Measurements from ENCODE around the gene ZNF74.

Gene ZNF74

DNA sequence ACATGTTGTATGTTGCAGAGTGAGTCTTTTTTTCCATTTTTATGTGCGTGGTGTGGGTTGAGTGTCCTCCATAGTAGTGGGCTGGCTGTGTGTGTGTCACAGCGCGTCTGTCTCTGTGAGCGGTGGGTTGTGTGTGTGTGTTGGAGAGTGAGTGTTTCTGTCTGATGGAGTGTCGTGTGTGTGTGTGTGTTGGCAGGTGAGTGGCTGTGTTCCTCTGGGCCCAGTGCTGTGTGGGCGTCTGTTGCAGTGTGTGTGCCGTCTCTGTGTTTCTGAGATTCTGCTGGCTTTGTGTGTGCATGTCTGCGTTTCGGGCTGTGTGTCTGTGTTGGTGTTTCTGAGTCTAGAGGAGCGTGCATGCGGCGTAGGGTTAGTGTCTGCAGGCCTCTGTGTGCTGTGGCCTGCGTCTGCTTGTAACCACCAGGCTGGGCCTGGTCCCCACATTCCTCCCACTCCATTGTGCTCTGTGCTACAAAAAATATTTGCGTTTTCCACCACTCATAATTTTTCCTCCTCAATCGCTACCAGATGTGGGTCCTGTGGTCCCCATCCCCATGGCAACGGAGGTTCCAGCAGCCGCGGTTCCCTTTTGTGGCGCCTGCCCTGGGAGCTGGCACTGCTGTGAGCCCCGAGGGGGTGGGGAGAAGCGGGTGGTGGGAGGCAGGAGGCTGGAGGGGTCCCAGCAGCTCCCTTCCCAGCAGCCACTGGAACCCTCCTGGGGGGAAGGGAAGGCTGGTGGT, 28.5 kb downstream of the ZNF74 start:
- no peak for DNase-seq

DNA sequence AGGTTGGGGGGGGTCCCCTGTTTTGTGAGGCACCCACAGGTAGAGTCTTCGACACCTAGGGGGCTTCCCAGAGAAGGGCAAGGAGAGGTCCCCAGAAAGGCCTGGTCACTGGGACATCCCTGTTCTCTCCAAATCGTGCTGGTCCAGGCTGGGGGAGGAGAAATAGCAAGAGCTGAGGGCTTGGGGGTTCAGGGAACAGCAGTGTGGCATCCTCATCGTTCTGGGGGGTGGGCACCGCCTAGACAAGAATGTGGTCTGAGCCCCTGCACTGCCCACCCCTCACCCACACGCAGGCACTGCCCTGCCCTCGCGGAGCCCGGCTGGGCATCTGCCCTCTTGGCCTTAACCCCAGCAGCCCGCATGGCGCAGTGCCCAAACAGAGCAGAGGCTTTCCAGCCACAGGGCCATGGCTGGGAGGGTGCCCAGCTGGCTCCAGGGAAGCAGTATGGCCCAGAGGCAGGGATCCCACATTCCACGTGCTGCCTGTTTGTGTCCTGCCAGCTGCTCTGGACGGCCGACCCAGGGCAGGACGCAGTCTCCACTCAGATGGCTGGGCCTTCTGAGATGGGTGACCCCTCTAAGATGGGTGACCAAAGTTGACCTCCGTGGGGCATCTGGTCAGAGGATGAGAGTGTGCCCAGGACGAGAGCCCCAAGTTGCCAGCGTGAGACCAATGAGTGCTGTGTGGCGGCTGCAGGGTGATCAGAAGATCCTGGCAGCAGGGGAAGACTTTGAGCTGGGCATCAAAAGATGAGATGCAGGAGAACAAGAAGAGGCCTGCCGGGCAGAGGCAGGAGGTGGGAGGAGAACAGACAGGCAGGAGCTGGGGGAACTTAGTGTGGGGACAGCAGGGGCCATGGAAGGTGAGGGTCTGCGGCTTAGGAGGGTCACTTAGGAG, 29.3 kb downstream of the ZNF74 start:
- no peak for DNase-seq

DNA sequence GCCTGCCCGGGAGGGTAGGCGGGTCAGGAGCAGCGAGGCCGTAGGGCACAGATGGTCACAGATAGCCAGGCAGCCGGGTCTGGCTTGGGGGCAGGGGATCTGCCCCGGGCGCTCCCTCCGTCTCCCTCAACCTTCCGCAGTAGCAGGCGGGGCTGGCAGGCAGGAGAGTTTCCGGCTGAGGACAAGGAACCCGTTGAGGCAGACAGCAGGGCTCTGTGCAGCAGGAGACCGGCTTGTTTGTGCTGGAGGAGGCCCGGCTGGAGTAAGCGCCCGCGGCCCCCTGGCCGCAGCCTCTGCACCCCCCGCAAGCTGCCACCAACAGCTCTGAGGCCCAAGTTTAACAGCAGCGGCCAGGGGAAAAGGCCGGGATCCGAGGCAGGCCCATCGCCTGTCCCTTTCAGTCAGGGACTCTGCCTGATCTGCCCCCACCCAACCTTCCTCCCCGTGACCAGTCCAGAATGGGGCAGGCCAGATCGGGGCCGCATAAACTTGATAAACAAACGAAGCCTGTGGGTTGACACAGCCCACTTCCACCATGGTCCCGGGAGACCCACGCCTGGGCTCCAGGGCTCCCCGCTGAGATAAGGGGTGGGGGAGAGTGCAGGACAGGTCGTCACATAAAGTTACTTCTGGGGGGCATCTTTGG, 30.1 kb downstream of the ZNF74 start:
- DNase-seq, result no peak

DNA sequence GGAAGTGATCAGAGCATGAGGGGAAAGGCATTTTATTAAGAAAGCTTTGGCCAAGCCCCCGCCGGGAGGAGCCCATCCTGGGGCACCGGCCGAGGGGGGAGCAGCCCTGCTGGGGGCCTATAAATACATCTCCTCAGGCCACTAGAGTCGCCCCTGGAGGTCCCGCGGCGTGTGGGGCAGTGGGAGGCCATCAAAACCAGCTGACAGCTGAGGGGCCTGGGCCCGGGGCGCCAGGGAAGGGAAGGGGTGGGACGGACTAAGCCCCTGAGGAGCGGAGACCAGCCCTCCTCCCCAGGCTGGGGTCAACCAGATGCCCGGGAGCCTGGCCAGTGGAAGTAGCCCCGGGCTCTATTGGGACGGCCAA, 30.6 kb downstream of the ZNF74 start:
- DNase-seq, result no peak

DNA sequence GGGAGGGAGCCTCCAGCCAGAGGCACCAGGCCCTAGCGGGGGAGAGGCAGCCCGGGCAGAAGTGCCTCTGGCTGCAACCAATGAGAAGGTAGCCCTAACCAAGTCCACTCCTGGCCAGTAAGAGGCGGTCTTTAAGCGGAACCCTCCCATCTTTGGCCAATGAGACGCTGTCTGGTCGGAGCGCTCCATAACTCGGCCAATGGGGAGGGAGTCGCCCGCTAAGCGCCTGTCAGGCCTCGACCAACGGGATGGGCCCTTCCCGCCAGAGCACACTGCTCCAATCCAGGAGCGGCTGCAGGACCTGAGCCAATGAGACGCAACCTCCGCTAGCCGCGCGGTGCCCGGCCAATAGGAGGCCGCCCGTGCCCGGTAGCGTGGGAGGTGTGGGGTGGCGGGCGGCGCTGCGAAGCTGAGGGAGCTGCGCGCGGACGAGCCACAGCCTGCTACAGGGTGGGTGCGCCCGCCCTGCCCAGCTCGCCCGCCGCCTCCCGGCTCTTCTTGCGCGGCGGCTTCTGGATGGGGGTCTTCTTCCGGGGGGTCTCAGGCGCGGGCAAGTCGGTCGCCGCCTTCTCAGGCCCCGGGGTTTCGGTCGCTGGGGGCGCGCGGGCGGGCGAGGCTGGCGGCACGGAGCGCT, 31.1 kb downstream of the ZNF74 start:
- no peak for DNase-seq

DNA sequence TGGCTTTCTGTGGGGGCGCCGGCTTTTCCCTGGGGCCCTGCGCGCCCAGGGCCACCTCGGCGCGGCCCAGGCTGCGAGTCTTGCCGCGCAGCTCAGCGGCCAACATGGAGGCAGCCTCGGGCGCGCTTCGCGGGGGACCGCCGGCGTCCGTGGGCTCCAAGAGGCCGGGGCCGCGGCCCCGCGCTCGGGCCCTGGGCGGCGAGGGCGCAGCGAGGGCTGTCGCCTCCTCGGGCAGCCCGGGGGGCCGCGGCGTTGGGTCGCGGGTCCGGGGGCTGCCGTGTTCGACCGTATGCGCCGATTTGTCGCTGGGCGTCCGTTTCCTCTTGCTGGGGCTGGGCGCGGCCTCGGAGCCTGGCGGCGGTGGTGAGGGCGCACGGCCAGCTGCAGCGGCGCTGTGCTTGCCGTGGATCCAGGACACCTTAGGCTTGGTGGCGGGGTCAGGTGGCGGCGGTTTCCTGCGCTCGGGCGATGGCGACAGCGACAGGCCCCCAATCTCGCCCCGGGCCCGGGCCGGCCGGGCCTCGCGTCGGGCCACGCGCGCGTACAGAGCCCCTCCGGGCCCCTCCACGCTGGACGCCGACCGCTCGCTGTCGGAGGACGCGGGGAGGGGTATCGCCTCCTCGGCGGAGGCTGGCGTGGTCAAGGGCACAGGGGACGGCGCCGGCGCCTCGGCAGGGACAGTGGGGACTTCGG, 31.8 kb downstream of the ZNF74 start:
- DNase-seq, result no peak

DNA sequence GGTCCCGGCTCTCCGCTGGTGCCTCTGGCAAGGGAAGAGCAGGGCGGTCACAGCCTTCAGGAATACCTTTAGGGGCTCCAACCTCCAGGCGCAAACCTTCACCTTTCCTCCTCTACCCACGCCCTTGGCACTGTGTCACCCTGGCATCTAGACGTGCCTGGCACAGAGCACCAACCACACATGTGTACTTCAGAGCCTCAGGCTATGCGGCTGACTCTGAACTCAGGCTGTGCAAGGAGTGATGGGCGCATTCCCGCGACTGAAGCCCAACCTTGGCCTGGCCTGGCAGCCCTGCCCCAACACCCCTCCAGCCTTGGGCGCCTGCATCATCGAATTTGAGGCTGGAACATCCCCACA, 32.3 kb downstream of the ZNF74 start:
- no peak for DNase-seq

DNA sequence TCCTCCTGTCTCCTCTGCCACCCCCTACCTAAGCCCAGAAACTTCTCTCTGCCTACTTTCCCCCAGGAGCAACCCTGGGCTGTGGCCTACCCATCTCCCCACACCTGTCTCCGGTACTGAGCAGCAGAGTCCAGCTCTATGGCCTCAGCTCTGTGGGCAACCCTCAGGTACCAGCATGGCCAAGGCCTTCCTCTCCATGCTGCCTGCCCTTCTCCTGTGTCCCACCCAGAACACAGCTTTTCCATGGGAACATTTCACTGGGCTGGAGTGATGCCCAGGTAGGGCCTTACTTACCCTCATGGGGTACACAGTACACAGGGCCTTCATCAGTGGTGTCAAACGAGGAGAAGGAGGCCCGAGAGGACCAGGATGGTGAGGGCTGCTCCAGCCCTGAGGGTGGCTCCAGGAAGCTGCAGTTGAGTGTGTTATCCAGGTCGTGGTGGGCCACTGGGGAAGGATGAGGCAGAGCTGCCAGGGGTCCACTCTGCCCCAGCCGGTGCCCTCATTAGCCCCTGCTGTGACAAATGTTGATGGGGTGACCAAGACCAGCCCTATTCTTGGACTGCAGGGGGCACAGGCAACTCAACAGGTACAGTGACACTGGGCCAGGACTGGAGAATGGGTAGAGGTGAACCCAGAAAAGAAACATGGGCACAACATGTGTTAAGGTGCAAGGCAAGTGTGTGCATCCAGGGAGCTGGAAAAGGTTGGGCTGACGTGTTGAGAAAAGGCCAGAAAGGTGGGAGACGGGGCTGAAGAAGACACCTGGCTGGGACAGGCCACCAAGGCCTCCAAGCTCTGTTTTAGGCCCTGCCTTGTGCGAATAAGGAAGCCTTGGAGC, 33.4 kb downstream of the ZNF74 start:
- no peak for DNase-seq

DNA sequence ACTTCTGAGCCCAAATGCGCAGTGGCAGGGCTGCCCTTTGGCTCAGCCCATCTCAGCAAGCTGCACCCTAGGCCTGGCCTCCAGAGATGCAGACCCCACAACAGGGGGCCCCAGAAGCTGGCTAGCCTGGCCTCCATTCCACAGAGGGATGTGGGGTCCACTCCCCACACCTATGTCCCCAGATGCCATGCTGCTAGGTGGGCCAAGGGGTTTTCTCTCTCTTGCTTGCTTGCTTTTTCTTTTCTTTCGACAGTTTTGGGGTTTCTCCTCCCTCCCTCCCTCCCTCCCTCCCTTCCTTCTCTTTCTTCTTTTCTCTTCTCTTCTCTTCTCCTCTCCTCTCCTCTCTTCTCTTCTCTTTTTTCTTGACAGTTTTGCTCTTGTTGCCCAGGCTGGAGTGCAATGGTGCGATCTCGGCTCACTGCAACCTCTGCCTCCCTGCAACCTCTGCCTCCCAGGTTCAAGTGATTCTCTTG, 34.0 kb downstream of the ZNF74 start:
- DNase-seq, result no peak

DNA sequence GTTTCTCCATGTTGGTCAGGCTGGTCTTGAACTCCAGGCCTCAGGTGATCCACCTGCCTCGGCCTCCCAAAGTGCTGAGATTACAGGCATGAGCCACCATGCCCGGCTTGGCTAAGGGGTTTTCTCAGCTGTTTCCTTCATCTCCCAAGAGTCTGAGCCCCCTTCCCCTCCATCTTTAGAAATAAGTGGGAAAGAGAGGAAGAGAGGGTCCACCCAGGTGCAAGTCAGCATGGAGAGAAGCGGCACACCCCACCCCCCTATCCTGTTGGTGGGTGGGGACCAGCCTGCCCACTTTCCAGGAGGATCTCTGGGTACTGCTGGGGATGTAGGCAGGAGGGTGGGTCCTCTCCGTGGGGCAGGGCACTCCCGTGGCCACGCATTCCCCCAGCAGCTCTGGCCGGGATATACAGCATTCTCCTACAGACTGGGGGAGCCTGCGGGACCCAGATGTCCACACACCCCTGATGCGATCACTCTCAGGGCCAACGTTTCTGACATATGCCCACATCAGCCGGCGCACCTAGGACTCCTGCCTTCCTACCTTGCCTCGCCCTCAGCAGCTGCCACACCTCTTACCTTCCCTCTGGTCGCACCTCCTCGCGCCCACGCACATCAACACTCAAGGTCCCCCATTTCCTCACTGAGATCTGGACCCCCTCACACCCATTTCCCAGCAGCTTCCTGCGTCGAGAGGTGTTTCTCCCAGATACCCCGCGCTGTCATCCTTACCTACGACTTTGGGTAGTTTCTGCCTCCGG, 34.7 kb downstream of the ZNF74 start:
- no peak for DNase-seq

DNA sequence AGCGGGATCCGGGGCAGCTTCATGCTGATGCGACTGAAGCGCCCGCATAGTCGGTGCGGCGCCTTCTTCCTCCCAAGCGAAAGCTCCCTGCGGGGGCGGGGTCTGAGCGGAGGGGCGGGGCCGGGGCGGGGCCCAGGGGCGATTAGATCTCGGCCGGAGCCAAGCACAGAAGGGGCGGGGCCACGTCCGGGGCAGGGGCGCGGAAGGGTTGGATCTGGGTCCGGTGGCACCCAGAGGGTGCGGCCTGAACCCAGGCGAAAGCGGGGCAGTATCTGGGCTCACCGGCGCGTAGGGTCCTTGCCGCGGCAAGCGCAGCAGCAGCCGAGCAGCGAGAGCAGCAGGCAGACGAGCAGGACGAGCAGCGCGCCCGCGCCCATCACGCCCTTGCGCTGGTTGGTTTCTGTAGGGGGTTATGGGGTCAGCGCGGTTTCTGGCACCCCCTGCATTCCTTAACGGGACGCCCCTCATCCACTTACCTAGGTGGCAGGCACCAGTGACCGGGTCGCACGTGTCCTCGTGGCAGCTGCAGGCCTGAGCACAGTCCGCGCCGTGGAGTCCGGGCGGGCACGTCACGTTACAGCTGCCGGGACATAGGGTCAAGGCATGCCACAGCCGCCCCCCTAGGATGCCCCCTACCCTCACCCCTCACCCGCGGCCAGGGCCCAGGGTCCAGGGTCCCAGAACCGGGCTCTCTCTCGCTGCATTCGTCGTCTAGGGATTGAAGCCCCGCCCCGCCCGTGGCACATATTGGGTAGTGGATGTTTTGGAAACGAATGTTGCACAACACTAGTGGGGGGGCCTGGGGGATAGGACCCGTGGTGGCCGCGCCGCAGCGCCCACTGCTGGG, 35.5 kb downstream of the ZNF74 start:
- DNase-seq, result no peak

DNA sequence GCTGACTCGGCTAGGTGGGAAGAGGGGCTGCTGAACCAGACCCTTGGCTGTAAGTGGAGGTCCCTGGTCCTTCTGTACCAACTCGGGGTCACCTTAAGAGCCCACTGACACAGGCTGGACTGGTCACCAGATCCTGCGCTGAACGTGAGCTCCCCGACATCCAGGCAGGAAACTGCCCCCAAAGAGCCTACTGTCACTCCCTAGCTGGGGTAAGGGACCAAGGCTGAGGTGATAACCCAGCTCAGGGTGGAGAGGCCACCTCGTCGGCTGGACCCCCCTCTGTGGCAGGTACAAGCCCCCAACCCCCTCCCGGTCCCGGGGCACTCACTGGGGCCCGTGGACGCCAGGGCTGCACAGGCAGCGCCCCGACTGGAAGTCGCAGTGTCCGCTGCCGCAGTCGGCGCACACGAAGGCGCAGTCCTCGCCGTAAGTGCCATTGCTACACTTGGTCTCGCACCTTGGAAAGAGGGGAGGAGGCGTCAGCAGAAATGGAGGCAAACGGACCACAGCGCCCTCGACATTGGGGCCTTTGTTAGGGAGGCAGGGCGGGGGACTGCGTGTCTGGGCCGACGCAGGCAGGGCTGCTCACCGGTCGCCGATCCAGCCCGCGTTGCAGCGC, 36.3 kb downstream of the ZNF74 start:
- DNase-seq, result no peak

DNA sequence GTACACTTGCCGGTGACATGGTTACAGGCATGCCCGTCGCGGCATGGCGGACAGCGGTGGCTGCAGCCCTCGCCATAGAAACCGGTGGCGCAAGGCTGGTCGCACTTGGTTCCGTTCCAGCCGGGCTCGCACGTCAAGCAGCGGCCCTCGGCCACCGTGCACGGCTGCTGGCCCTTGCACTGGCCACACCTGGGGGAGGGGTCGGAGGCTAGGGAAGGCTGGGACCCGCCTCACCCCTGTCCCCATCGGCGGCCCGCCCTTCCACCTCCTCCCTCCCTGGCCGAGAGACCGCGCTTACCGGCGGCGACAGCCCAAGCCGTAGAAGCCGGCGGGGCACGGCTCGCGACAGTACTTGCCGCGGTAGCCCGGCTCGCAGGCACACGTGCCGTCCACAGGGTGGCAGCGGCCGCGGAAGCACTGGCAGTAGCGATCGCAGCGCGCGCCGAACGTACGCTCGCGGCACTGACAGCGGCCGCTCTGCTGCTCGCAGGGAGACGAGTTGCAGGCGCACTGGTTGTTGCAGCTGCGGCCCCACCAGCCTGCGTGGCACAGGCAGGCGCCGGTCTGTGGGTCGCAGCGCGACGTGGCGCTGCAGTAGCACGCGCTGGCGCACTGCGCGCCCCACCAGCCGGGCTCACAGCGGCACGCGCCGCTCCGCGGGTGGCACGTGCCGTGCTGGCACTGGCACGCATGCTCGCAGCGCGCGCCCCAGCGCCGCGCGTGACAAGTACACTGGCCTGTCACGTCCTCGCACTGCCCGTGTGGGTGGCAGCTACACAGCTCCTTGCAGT, 37.0 kb downstream of the ZNF74 start:
- peak in 1 of 2 experiments; percentile 26 for DNase-seq

DNA sequence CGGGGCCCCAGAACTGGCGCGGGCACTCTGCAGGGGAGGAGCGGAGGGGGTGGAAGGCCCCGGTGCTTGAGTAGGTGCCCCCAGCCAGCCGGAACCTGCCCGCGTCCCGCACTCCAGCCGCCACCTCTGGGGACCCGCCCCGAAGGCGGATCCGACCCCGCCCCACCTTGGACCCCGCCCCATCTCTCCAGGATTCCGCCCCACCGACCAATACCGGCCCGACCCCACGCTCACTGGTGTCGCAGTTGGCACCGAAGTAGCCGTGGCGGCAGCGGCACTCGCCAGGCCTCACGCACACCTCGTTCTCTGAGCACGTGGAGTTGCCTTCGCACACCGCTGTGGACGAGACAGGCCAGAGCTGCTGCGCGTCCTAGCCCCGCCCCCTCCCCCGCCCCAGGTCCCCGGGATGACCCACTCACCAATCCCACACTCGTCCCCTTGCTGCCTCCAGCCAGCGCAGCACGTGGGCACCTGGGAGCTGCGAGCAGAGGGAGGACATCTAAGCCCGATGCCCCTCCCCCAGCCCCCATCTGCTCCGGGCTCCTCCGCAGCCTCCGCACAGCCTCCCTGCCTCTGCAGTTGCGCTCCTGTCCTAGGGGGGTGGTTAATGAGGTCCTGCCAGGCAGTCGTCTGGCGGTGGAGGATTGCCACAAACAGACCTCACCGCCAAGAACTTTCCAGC, 37.7 kb downstream of the ZNF74 start:
- DNase-seq, result no peak

DNA sequence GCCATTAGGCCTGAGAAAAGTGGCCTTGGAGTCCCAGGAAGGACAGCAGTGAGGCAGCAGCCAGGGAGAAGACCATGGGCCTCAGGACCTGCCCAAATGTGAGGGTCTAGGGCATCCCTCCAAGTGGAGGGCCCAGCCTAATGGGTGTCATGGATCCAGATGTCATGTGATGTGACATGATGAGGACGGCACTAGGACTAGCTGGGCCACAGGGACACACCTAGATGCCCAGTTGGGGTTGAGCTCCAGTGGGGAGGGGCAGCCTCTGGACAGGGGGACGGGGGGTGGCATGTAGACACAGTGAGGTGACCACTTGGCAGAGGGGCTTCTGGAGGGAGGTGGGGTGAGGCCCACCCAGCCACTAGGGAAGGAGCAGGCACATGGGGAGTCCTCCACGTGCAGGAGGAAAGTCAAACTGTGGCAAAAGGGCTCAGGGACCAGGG, 38.3 kb downstream of the ZNF74 start:
- DNase-seq, result no peak

DNA sequence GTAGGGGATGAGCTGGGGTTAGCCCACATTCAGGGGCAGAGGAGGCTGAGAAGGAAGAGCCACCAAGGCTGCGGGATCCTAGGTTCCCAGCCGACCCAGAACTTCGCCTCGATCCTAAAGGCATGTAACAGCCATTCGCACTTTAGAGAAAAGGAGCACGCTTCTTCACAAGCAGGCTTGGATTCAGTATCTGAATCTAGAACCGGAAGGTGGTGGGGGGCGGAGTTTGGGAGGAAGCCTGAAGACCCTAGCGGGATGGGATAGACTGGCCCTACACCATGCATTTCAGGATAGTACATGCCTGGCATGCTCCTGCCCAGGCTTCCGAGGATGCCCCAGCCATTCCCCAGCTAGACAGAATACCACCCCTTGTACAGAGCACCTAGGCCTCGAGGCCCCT, 39.2 kb downstream of the ZNF74 start:
- DNase-seq, result no peak

DNA sequence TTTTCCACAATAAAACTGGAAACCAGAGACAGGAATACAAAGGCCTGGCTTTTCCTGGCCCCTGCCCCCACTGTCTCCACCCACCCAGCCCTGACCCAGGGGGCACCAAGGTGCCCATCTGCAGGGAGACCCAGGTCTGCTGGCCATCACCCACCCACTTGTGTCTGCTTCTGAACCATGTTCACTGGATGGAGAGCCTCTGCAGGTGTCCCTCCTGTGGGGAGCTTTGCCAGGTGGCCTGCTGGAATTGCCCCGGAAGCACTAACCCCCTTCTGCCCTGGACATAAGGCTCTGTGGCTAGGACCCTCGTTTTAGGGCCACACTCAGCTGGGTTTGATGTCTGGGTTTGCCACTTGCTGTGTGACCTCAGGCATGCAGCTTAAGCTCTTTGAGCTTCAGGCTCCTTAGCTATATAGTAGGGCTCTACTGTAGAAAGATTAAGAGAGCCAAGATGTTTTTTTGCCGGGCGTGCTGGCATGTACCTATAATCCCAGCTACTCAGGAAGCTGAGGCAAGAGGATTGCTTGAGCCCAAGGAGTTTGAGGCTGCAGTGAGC, 39.8 kb downstream of the ZNF74 start:
- no peak for DNase-seq
